ENCODE results near the gene GTF2F2. TPM values are rescaled to one million over a fixed set of nuclear protein-coding genes. Genes with fewer than 3 reads are reported as not detected.
A peak's percentile ranks its signal among the peaks of the same experiment; 100 is the strongest.

The GTF2F2 gene
- total and polyA plus RNA-seq, 2 donors (not counting 1 experiment from before 2014, with no cell fraction given), result 5.9 to 19.6 TPM

DNA sequence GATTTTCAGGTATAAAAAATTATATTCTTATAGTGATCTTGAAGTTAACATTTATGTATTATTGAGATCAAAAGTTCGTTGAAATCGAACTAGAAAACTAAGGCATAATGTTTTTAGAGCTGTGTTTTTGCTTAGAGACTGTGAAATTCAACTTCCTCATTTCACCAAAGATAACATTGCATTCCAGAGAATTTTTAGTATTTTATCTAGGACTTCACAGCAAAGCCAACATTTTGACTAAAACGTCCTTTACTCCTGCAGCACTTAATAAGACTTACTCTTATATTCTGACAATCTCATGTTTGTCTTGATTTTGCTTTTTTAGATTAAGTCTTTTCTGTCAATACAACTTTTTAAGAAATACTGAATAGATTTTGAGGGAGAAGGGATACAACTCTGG is 75.8 kb downstream of the GTF2F2 start:
- peaks cover 10% of the 10 kb centered on the region for H4K20me1 ChIP-seq (ENCODE audit: control insufficient read depth, insufficient read depth, low read length, poor library complexity, severe bottlenecking)
- peaks cover 7 to 9% of the 10 kb centered on the region in 2 donors for H3K4me1 ChIP-seq (ENCODE audit: control insufficient read depth in 2 of 2, insufficient read depth in 2 of 2, low read length in 2 of 2)
- H3K27me3 Mint-ChIP-seq, result no peaks in the 10 kb centered on the region
- H3K27ac ChIP-seq (ENCODE audit: low read length in 2 of 2), result no peak overlapping the region
- TF ChIP-seq EZH2 (IDR thresholded peaks at IDR 0.05; ENCODE audit: borderline replicate concordance, insufficient read depth, low read depth, low read length, poor library complexity, severe bottlenecking), result no peak
- TF ChIP-seq, protein P1, sequence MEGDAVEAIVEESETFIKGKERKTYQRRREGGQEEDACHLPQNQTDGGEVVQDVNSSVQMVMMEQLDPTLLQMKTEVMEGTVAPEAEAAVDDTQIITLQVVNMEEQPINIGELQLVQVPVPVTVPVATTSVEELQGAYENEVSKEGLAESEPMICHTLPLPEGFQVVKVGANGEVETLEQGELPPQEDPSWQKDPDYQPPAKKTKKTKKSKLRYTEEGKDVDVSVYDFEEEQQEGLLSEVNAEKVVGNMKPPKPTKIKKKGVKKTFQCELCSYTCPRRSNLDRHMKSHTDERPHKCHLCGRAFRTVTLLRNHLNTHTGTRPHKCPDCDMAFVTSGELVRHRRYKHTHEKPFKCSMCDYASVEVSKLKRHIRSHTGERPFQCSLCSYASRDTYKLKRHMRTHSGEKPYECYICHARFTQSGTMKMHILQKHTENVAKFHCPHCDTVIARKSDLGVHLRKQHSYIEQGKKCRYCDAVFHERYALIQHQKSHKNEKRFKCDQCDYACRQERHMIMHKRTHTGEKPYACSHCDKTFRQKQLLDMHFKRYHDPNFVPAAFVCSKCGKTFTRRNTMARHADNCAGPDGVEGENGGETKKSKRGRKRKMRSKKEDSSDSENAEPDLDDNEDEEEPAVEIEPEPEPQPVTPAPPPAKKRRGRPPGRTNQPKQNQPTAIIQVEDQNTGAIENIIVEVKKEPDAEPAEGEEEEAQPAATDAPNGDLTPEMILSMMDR (IDR thresholded peaks at IDR 0.05), result no peak
- H3K4me1 Mint-ChIP-seq, result peaks cover 22% of the 10 kb centered on the region
- H3K4me3 ChIP-seq (ENCODE audit: control extremely low read depth in 1 of 5, extremely low read depth in 1 of 5, insufficient read depth in 1 of 5, low read depth in 2 of 5, low read length in 4 of 5), result no peak overlapping the region
- H3K9ac ChIP-seq (ENCODE audit: low read length), result no peak overlapping the region
- no CpG with 5 or more reads among the region's 3 CpGs for WGBS (ENCODE audit: insufficient coverage)
- ChIA-PET CTCF (no interaction called here), POLR2A (no interaction called here)
- H3K4me3 Mint-ChIP-seq, result no peak overlapping the region
- no peak overlapping the region for H3K4me2 ChIP-seq (replicated peaks; ENCODE audit: low read depth, low read length, poor library complexity, severe bottlenecking)
- H2AFZ ChIP-seq (ENCODE audit: insufficient read depth, low read depth, low read length, poor library complexity, severe bottlenecking), result no peak overlapping the region
- H3K79me2 ChIP-seq (ENCODE audit: control insufficient read depth, insufficient read depth, low read length), result peaks cover 16% of the 10 kb centered on the region
- intact Hi-C loops (cut with micrococcal nuclease), result no loop called here
- no peaks in the 10 kb centered on the region for H3K36me3 ChIP-seq (replicated peaks in 1 of 2; ENCODE audit: control extremely low read depth in 1 of 2, control insufficient read depth in 1 of 2, extremely low read depth in 1 of 2, insufficient read depth in 2 of 2, low read length in 1 of 2)
- DNase-seq (no peak), ATAC-seq (ENCODE audit: low read depth) (no peak)
- H3K9me3 Mint-ChIP-seq (ENCODE audit: insufficient read depth), result no peaks in the 10 kb centered on the region
- H3K27me3 ChIP-seq (replicated peaks in 1 of 4; ENCODE audit: control extremely low read depth in 1 of 4, control insufficient read depth in 3 of 4, insufficient read depth in 4 of 4, low read length in 3 of 4), result no peaks in the 10 kb centered on the region
- no peaks in the 10 kb centered on the region for H3K9me3 ChIP-seq (ENCODE audit: control extremely low read depth in 1 of 3, control insufficient read depth in 2 of 3, insufficient read depth in 1 of 3, low read length in 2 of 3)
- peak overlapping the region; percentile 8 for H3K27ac Mint-ChIP-seq

DNA sequence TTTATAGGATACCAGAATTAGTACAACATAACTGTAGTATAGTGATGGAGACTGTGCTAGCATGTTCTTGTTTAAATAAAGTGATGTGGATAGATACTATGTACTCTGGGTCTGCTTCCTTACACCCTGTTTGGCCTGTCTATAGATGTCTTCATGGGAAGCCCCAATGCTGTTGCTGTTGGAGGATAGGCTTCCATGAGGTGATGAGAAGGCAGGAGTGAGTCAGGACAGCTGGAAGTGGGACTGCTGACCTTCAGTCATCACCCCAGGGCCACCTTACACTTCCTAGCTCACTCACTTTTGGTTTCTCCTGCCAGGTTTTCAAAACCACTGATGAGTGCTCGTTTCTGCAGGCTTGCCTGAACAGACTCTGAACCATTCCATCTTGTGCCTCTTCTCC is 76.3 kb downstream of the GTF2F2 start:
- Mint-ChIP-seq H3K4me3 (no peak overlapping the region), H3K27ac (peak overlapping the region; percentile 17), H3K27me3 (no peaks in the 10 kb centered on the region), H3K4me1 (peaks cover 22% of the 10 kb centered on the region), H3K9me3 (ENCODE audit: insufficient read depth) (no peaks in the 10 kb centered on the region)
- H3K4me3 ChIP-seq (ENCODE audit: control extremely low read depth in 1 of 5, extremely low read depth in 1 of 5, insufficient read depth in 1 of 5, low read depth in 2 of 5, low read length in 4 of 5), result no peak overlapping the region
- no peak overlapping the region for H3K27ac ChIP-seq (ENCODE audit: low read length in 2 of 2)
- intact Hi-C loops (cut with micrococcal nuclease), result no loop called here
- H3K4me2 ChIP-seq (replicated peaks; ENCODE audit: low read depth, low read length, poor library complexity, severe bottlenecking), result no peak overlapping the region
- 90% methylated on average over 1 of the region's 1 CpG for WGBS (ENCODE audit: insufficient coverage)
- DNase-seq (no peak), ATAC-seq (ENCODE audit: low read depth) (no peak)
- H2AFZ ChIP-seq (ENCODE audit: insufficient read depth, low read depth, low read length, poor library complexity, severe bottlenecking), result no peak overlapping the region
- no peak overlapping the region for H3K9ac ChIP-seq (ENCODE audit: low read length)
- TF ChIP-seq, protein P1 (IDR thresholded peaks at IDR 0.05), result no peak
- TF ChIP-seq EZH2 (IDR thresholded peaks at IDR 0.05; ENCODE audit: borderline replicate concordance, insufficient read depth, low read depth, low read length, poor library complexity, severe bottlenecking), result no peak
- H3K79me2 ChIP-seq (ENCODE audit: control insufficient read depth, insufficient read depth, low read length), result peaks cover 16% of the 10 kb centered on the region
- H3K4me1 ChIP-seq (ENCODE audit: control insufficient read depth in 2 of 2, insufficient read depth in 2 of 2, low read length in 2 of 2), result peaks cover 7 to 9% of the 10 kb centered on the region in 2 donors
- peaks cover 10% of the 10 kb centered on the region for H4K20me1 ChIP-seq (ENCODE audit: control insufficient read depth, insufficient read depth, low read length, poor library complexity, severe bottlenecking)
- ChIA-PET POLR2A (no interaction called here), CTCF (no interaction called here)
- no peaks in the 10 kb centered on the region for H3K36me3 ChIP-seq (replicated peaks in 1 of 2; ENCODE audit: control extremely low read depth in 1 of 2, control insufficient read depth in 1 of 2, extremely low read depth in 1 of 2, insufficient read depth in 2 of 2, low read length in 1 of 2)
- no peaks in the 10 kb centered on the region for H3K9me3 ChIP-seq (ENCODE audit: control extremely low read depth in 1 of 3, control insufficient read depth in 2 of 3, insufficient read depth in 1 of 3, low read length in 2 of 3)
- no peaks in the 10 kb centered on the region for H3K27me3 ChIP-seq (replicated peaks in 1 of 4; ENCODE audit: control extremely low read depth in 1 of 4, control insufficient read depth in 3 of 4, insufficient read depth in 4 of 4, low read length in 3 of 4)
